Neuronal stem cell (in vitro differentiated cells): ENCODE data around the gene NLN.

Source experiments
- DNase-seq: peaks from one replicate; pipeline ENCODE4 v3.0.0-alpha.2; 2013; ENCODE audit warnings: low spot score
- H2AFZ ChIP-seq: one replicate; pipeline ENCODE4 v1.6.1; 2013; ENCODE audit warnings: mild to moderate bottlenecking, low read length, inconsistent platforms
- H2AK5ac ChIP-seq: 2 replicates; pipeline ENCODE4 v1.6.1; 2013; ENCODE audit warnings: low read depth, mild to moderate bottlenecking, inconsistent platforms, low read length, moderate library complexity, mixed read lengths
- H2BK120ac ChIP-seq: 2 replicates; pipeline ENCODE4 v1.6.1; 2013; ENCODE audit warnings: low read depth, mild to moderate bottlenecking, inconsistent platforms, low read length, moderate library complexity, mixed read lengths
- H2BK12ac ChIP-seq: one replicate; pipeline ENCODE4 v1.6.1; 2013; ENCODE audit warnings: low read length, inconsistent platforms
- H2BK15ac ChIP-seq: 2 replicates; pipeline ENCODE4 v1.6.1; 2013; ENCODE audit warnings: mild to moderate bottlenecking, low read length, inconsistent platforms, mixed read lengths
- H2BK5ac ChIP-seq: one replicate; pipeline ENCODE4 v1.6.1; 2013; ENCODE audit warnings: inconsistent platforms, mild to moderate bottlenecking, low read length, moderate library complexity
- H3K14ac ChIP-seq: one replicate; pipeline ENCODE4 v1.6.1; 2013; ENCODE audit warnings: low read length, inconsistent platforms
- H3K18ac ChIP-seq: 2 replicates; pipeline ENCODE4 v1.6.1; 2013; ENCODE audit warnings: low read length, inconsistent platforms
- H3K23ac ChIP-seq: 2 replicates; pipeline ENCODE4 v1.6.1; 2013; ENCODE audit warnings: low read depth, mild to moderate bottlenecking, mixed read lengths, low read length, inconsistent platforms; ENCODE audit not compliant: poor library complexity
- H3K27ac ChIP-seq: replicated peaks from 3 replicates; pipeline ENCODE4 v1.5.1; 2013; ENCODE audit warnings: low read length, inconsistent platforms
- H3K27me3 ChIP-seq, 3 experiments: 2 replicates each; pipeline ENCODE4 v1.6.1; 2013; ENCODE audit warnings: low read length in 3 of 3, mild to moderate bottlenecking in 2 of 3, inconsistent platforms in 1 of 3, low read depth in 1 of 3, mixed read lengths in 1 of 3, moderate library complexity in 1 of 3; ENCODE audit not compliant: control insufficient read depth in 3 of 3, insufficient read depth in 3 of 3
- H3K36me3 ChIP-seq, 2 donors: replicated peaks in 1 of 2; 2 replicates each; pipeline ENCODE4 v1.6.1; 2013; ENCODE audit warnings: low read length in 2 of 2; ENCODE audit not compliant: control insufficient read depth in 2 of 2, insufficient read depth in 2 of 2
- H3K4ac ChIP-seq: 2 replicates; pipeline ENCODE4 v1.6.1; 2013; ENCODE audit warnings: inconsistent platforms, mild to moderate bottlenecking, low read length, moderate library complexity
- H3K4me1 ChIP-seq, 2 donors: 1 replicate in 1 of 2; 2 replicates in 1 of 2; pipeline ENCODE4 v1.6.1; 2013; ENCODE audit warnings: low read length in 2 of 2, low read depth in 1 of 2; ENCODE audit not compliant: control insufficient read depth in 2 of 2, insufficient read depth in 1 of 2
- H3K4me2 ChIP-seq: one replicate; pipeline ENCODE4 v1.6.1; 2013; ENCODE audit warnings: mild to moderate bottlenecking, low read length, inconsistent platforms; ENCODE audit not compliant: insufficient read depth, poor library complexity, severe bottlenecking
- H3K4me3 ChIP-seq, 2 donors: 2 replicates each; pipeline ENCODE4 v1.5.1; 2013; ENCODE audit warnings: low read length in 2 of 2, mild to moderate bottlenecking in 2 of 2, inconsistent platforms in 1 of 2, moderate library complexity in 1 of 2
- H3K79me1 ChIP-seq: one replicate; pipeline ENCODE4 v1.6.1; 2013; ENCODE audit warnings: low read depth, mild to moderate bottlenecking, inconsistent platforms, low read length, moderate library complexity
- H3K9ac ChIP-seq: one replicate; pipeline ENCODE4 v1.6.1; 2013; ENCODE audit warnings: mild to moderate bottlenecking, low read depth, low read length, inconsistent platforms; ENCODE audit not compliant: poor library complexity
- H3K9me3 ChIP-seq, 2 donors: replicated peaks in 1 of 2; 2 replicates each; pipeline versions ENCODE3 to v1.6.1; 2013; ENCODE audit warnings: low read length in 2 of 2, mild to moderate bottlenecking in 2 of 2, inconsistent platforms in 1 of 2, low read depth in 1 of 2, mixed read lengths in 1 of 2, moderate library complexity in 1 of 2; ENCODE audit not compliant: control insufficient read depth in 2 of 2, insufficient read depth in 1 of 2
- H4K8ac ChIP-seq: one replicate; pipeline ENCODE4 v1.6.1; 2013; ENCODE audit warnings: low read depth, mild to moderate bottlenecking, inconsistent platforms, low read length, moderate library complexity
- H4K91ac ChIP-seq: one replicate; pipeline ENCODE4 v1.6.1; 2013; ENCODE audit warnings: low read length, low read depth, mild to moderate bottlenecking, inconsistent platforms; ENCODE audit not compliant: poor library complexity
- WGBS, 2 donors: extraction: QIAGEN DNeasy Blood & Tissue Kit; methylation state at CpG; one replicate each; pipeline ENCODE4 v1.1.7; 2013; ENCODE audit warnings: missing lambda C conversion rate in 2 of 2, mixed read lengths in 1 of 2; ENCODE audit not compliant: insufficient read length in 2 of 2, insufficient replicate concordance in 1 of 2; ENCODE audit errors: extremely low coverage in 2 of 2; 5-methylcytosine and 5-hydroxymethylcytosine counted together

The NLN gene

DNA sequence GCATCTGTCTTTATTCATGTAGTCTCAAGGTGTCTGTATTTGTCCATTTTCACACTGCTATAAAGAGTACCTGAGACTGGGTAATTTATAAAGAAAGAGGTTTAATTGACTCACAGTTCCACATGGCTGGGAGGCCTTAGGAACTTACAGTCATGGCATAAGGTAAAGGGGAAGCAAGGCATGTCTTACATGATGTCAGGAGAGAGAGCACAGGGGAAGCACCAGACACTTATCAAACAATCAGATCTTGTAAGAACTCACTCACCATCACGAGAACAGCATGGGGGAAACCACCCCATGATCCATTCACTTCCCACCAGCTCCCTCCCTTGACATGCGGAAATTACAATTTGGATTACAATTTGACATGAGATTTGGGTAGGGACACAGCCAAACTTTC lies 44.2 kb downstream of the NLN start:
- no peak overlapping the region for H3K4ac ChIP-seq
- no peak overlapping the region for H3K18ac ChIP-seq

DNA sequence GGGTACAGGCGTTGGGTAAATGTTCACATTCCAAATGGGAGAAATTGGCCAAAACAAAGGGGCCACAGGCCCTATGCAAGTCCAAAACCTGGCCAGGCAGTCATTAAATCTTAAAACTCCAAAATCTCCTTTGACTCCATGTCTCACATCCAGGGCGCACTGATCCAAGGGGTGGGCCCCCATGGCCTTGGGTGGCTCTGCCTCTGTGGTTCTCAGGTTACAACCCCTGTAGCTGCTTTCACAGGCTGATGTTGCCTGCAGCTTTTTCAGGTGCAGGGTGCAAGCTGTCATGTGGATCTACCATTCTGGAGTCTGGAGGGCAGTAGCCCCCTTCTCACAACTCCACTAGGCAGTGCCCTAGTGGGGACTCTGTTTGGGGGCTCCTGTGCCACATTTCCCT lies 44.8 kb downstream of the NLN start:
- Histone ChIP-seq H2BK15ac (no peak overlapping the region), H2BK12ac (no peak overlapping the region), H3K4ac (no peak overlapping the region), H3K27me3 (no peaks in the 10 kb centered on the region), H3K18ac (peak overlapping the region; percentile 16), H3K4me1 (no peaks in the 10 kb centered on the region), H2BK120ac (no peak overlapping the region), H3K23ac (no peak overlapping the region), H3K9ac (no peak overlapping the region), H3K4me2 (no peak overlapping the region), H3K79me1 (peaks cover 2% of the 10 kb centered on the region), H2BK5ac (no peak overlapping the region), H3K36me3 (peaks cover 7 to 34% of the 10 kb centered on the region in 2 donors), H3K9me3 (peaks cover 4 to 16% of the 10 kb centered on the region in 2 donors), H3K4me3 (no peak overlapping the region), H4K91ac (no peak overlapping the region), H3K14ac (no peak overlapping the region), H2AFZ (no peak overlapping the region), H3K27ac (no peak overlapping the region), H2AK5ac (no peak overlapping the region), H4K8ac (no peak overlapping the region)
- DNase-seq = no peak
- WGBS, 2 donors = no CpG with 5 or more reads among the region's 2 CpGs

More for the DNA sequence above, 44.2 kb downstream of the NLN start:
- Histone ChIP-seq H2AFZ (no peak overlapping the region), H3K36me3 (peaks cover 7 to 34% of the 10 kb centered on the region in 2 donors), H3K4me2 (no peak overlapping the region), H2BK120ac (no peak overlapping the region), H3K79me1 (peaks cover 2% of the 10 kb centered on the region), H3K9me3 (peaks cover 4 to 16% of the 10 kb centered on the region in 2 donors), H2BK12ac (no peak overlapping the region), H3K14ac (no peak overlapping the region), H3K27ac (no peak overlapping the region), H3K4me1 (no peaks in the 10 kb centered on the region), H3K9ac (no peak overlapping the region), H3K27me3 (no peaks in the 10 kb centered on the region), H4K8ac (no peak overlapping the region), H4K91ac (no peak overlapping the region), H3K4me3 (no peak overlapping the region), H3K23ac (no peak overlapping the region), H2AK5ac (no peak overlapping the region), H2BK15ac (no peak overlapping the region), H2BK5ac (no peak overlapping the region)
- DNase-seq = no peak
- no CpG with 5 or more reads among the region's 2 CpGs for WGBS, 2 donors

DNA sequence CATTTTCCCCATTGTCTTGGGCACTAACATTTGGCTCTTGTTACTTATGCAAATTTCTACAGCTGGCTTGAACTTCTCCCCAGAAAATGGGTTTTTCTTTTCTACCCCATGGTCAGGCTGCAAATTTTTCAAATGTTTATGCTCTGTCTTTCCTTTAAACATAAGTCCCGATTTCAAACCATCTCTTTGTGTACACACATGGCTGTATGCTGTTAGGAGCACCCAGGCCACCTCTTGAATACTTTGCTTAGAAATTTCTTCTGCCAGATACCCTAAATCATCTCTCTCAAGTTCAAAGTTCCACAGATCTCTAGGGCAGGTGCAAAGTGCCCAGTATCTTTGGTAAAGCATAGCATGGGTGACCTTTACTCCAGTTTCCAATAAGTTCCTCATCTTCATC lies 45.6 kb downstream of the NLN start:
- no peak for DNase-seq
- no CpG with 5 or more reads among the region's 1 CpG for WGBS, 2 donors
- Histone ChIP-seq H3K9ac (no peak overlapping the region), H3K79me1 (peaks cover 2% of the 10 kb centered on the region), H3K18ac (no peak overlapping the region), H2BK15ac (no peak overlapping the region), H3K4me3 (no peak overlapping the region), H2BK12ac (no peak overlapping the region), H3K23ac (no peak overlapping the region), H3K4me1 (no peaks in the 10 kb centered on the region), H2AFZ (no peak overlapping the region), H3K4ac (no peak overlapping the region), H2AK5ac (no peak overlapping the region), H2BK120ac (no peak overlapping the region), H4K8ac (no peak overlapping the region), H3K14ac (no peak overlapping the region), H3K4me2 (no peak overlapping the region), H3K27me3 (no peaks in the 10 kb centered on the region), H3K27ac (no peak overlapping the region), H4K91ac (no peak overlapping the region), H3K9me3 (peaks cover 4 to 16% of the 10 kb centered on the region in 2 donors), H3K36me3 (peaks cover 7 to 31% of the 10 kb centered on the region in 2 donors), H2BK5ac (no peak overlapping the region)

GRCh38 chr5:65768723-65769346 lies 46.8 kb downstream of the NLN start:
- no peak overlapping the region for H2BK120ac ChIP-seq
- H3K4me2 ChIP-seq = no peak overlapping the region
- H3K36me3 ChIP-seq = peaks cover 7 to 19% of the 10 kb centered on the region in 2 donors
- H3K9me3 ChIP-seq = peaks cover 4 to 16% of the 10 kb centered on the region in 2 donors
- H2BK12ac ChIP-seq = no peak overlapping the region
- no peak overlapping the region for H3K4ac ChIP-seq
- H3K14ac ChIP-seq = no peak overlapping the region
- H3K23ac ChIP-seq = no peak overlapping the region
- H3K27ac ChIP-seq = no peak overlapping the region
- no peak overlapping the region for H3K18ac ChIP-seq
- no peak overlapping the region for H2AK5ac ChIP-seq
- H3K9ac ChIP-seq = no peak overlapping the region
- H4K91ac ChIP-seq = no peak overlapping the region
- DNase-seq = no peak
- H3K79me1 ChIP-seq = peaks cover 2% of the 10 kb centered on the region
- no peak overlapping the region for H2AFZ ChIP-seq
- no peaks in the 10 kb centered on the region for H3K4me1 ChIP-seq
- H4K8ac ChIP-seq = no peak overlapping the region
- no peaks in the 10 kb centered on the region for H3K27me3 ChIP-seq
- H3K4me3 ChIP-seq = no peak overlapping the region
- WGBS, 2 donors = no CpG with 5 or more reads among the region's 7 CpGs
- no peak overlapping the region for H2BK5ac ChIP-seq
- no peak overlapping the region for H2BK15ac ChIP-seq
